NCI-H1105 (cell line): ENCODE results near the gene FTHL17.

Experiments used
- DNase-seq: peaks from one replicate; lab custom pipeline; 2025; lab: John Stamatoyannopoulos, UW

FTHL17 gene

GRCh38 chrX:31038575-31039326 is 33.1 kb downstream of the FTHL17 start:
- DNase-seq: no peak

- DNase-seq: no peak
Observed at GRCh38 chrX:31036895-31037294, 34.9 kb downstream of the FTHL17 start.

DNA sequence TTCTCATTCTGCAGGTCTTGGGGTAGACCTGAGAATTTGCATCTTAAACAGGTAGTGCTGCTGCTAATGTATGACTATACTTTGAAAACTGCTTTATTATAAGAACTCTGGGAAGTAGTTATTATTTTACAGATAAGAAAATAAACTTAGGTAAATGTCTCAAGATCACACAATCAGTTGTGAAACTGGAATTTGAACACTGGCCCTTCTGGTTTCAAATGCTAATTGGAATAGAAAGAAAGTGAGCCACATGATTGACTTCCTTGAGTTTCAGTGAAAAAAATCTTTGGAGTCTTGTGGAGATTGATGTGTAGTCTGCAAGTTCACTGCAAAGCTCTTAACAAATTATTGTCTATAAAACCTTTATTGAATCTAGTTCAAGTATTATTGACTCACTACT is 44.5 kb downstream of the FTHL17 start:
- DNase-seq: no peak

GRCh38 chrX:31024866-31025265 is 47.0 kb downstream of the FTHL17 start:
- DNase-seq: no peak

- no peak for DNase-seq
Observed at GRCh38 chrX:31021537-31021936, 50.3 kb downstream of the FTHL17 start.
